NCI-H2227 treated with DMSO at 0.1 percent for 48 hours (cell line): ENCODE measurements around the gene SMCR8.
"Not testable (repeated sequence)": the region's sequence is repeated elsewhere in the genome, so short reads cannot be mapped to it uniquely, and the experiment has no call there.

Source experiments
- DNase-seq: peaks from one replicate; lab custom pipeline; 2025; lab: John Stamatoyannopoulos, UW

SMCR8 gene

GRCh38 chr17:18314731-18315561 is at the start of gene SMCR8, which contains the start of gene TOP3A:
Gene SMCR8, plus strand, starts transcription at chr17:18315293. Its CDS starts 497 bp downstream, at chr17:18315790.
Gene TOP3A, minus strand, starts transcription at chr17:18314994. Its CDS starts 216 bp downstream, at chr17:18314778.
- peak; percentile 96 for DNase-seq

- no peak for DNase-seq
Measured at GRCh38 chr17:18267366-18267765, 47.7 kb upstream of the SMCR8 start.

- no peak for DNase-seq
Measured at GRCh38 chr17:18267927-18268711, 47.0 kb upstream of the SMCR8 start.

GRCh38 chr17:18270046-18270931 is 44.8 kb upstream of the SMCR8 start:
- DNase-seq, result no peak

- no peak for DNase-seq
Measured at GRCh38 chr17:18277076-18277475, 38.0 kb upstream of the SMCR8 start.

- DNase-seq, result no peak
Measured at GRCh38 chr17:18278867-18279266, 36.2 kb upstream of the SMCR8 start.

GRCh38 chr17:18280249-18280648 is 34.8 kb upstream of the SMCR8 start:
- DNase-seq, result no peak

GRCh38 chr17:18280766-18281371 is 34.2 kb upstream of the SMCR8 start:
- no peak for DNase-seq

- no peak for DNase-seq
Measured at GRCh38 chr17:18281788-18282187, 33.3 kb upstream of the SMCR8 start.

- no peak for DNase-seq
Measured at GRCh38 chr17:18285296-18285695, 29.8 kb upstream of the SMCR8 start.

- no peak for DNase-seq
Measured at GRCh38 chr17:18291718-18292540, 23.2 kb upstream of the SMCR8 start.

- DNase-seq, result not testable (repeated sequence)
Measured at GRCh38 chr17:18298061-18298460, 17.0 kb upstream of the SMCR8 start.

GRCh38 chr17:18300725-18301480 is 14.2 kb upstream of the SMCR8 start:
- DNase-seq, result no peak

GRCh38 chr17:18303206-18303605 is 11.9 kb upstream of the SMCR8 start:
- DNase-seq, result not testable (repeated sequence)

- DNase-seq, result no peak
Measured at GRCh38 chr17:18309202-18309601, 5.9 kb upstream of the SMCR8 start.

- no peak for DNase-seq
Measured at GRCh38 chr17:18314059-18314730, 898 bp upstream of the SMCR8 start.

GRCh38 chr17:18315562-18315922 is 449 bp downstream of the SMCR8 start:
- no peak for DNase-seq

- DNase-seq, result no peak
Measured at GRCh38 chr17:18315961-18316360, 868 bp downstream of the SMCR8 start.

- DNase-seq, result no peak
Measured at GRCh38 chr17:18318117-18318516, 3.0 kb downstream of the SMCR8 start.
